GM13976 (cell line): ENCODE data around the gene SEC14L1.

Experiments
- DNase-seq: peaks from one replicate; pipeline ENCODE4 v3.0.0; 2012; ENCODE audit warnings: low spot score
- in situ Hi-C: fragments of 300-500 bp; cut with MboI; formaldehyde crosslinking; loops from one replicate; pipeline ENCODE4 v1.12.0; 2022; ENCODE audit warnings: low sequenced_read_pairs, mixed read lengths, inconsistent platforms; ENCODE audit not compliant: unreplicated experiment
- TF ChIP-seq, protein P1 (sequence below): IDR thresholded peaks from 2 replicates; pipeline ENCODE4 v1.5.1; 2012; ENCODE audit warnings: borderline replicate concordance, mild to moderate bottlenecking; ENCODE audit not compliant: insufficient read depth; ENCODE audit errors: extremely low read depth, missing control alignments, control extremely low read depth

Gene SEC14L1

DNA sequence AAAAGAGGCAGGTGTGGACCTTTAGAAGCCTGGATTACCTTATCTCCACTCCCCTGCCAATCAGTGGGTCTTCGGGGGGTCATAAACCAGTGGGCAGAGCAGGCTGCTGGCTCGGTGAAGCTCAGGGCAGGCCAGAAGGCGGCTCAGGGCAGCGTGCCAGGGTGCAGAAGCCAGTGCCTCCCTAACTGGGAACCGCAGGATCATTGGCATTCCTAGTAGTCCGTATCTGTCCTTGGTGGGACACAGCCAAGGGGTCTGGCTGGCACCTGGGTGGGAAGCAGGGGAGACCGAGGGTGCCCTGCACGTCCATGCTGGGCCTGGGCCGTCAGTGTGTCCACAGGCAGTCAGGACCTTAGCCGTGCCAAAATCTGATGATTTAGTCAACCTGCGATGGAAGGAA, 76.8 kb downstream of the SEC14L1 start:
- no peak for DNase-seq
- TF ChIP-seq, protein P1, sequence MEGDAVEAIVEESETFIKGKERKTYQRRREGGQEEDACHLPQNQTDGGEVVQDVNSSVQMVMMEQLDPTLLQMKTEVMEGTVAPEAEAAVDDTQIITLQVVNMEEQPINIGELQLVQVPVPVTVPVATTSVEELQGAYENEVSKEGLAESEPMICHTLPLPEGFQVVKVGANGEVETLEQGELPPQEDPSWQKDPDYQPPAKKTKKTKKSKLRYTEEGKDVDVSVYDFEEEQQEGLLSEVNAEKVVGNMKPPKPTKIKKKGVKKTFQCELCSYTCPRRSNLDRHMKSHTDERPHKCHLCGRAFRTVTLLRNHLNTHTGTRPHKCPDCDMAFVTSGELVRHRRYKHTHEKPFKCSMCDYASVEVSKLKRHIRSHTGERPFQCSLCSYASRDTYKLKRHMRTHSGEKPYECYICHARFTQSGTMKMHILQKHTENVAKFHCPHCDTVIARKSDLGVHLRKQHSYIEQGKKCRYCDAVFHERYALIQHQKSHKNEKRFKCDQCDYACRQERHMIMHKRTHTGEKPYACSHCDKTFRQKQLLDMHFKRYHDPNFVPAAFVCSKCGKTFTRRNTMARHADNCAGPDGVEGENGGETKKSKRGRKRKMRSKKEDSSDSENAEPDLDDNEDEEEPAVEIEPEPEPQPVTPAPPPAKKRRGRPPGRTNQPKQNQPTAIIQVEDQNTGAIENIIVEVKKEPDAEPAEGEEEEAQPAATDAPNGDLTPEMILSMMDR, result no peak
- in situ Hi-C loops, result no loop called here

DNA sequence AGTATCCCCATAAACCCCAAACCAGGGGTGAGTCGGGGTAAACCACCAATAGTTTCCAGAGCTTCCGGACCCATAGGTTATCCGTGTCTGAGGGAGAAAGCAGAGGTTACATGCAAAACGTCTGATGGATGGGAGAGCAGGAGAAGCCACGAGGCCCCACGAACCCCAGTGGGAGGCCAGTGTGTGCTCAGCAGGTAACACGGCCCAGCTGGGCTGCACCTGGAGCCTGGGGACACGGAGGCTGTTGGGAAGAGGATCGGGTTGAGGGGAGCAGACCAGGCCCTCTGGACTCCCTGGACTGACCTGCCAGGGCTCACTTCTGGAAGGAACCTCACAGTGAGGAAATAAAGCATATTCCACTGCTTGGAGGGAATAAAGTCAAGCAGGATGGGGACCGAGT, 78.1 kb downstream of the SEC14L1 start:
- no peak for DNase-seq
- in situ Hi-C loops, result no loop called here
- TF ChIP-seq, protein P1, result no peak

DNA sequence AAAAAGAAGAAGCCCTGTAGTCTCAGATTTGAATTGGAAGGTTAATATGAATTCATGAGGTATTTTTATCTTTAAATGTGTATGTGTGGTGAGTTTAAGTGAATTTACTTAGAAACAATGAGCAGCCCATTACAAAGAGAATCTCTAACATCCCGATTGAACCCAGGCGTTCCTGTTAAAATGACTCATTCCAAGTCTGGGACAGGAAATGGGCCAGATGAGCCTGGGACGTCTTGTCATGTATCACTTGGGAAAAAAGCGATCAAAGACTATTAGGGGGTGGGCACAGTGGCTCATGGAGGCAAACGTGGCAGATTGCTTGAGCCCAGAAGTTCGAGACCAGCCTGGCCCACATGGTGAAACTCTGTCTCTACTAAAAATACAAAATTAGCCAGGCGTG, 81.6 kb downstream of the SEC14L1 start:
- in situ Hi-C loops, result no loop called here
- TF ChIP-seq, protein P1, result no peak
- DNase-seq, result no peak

DNA sequence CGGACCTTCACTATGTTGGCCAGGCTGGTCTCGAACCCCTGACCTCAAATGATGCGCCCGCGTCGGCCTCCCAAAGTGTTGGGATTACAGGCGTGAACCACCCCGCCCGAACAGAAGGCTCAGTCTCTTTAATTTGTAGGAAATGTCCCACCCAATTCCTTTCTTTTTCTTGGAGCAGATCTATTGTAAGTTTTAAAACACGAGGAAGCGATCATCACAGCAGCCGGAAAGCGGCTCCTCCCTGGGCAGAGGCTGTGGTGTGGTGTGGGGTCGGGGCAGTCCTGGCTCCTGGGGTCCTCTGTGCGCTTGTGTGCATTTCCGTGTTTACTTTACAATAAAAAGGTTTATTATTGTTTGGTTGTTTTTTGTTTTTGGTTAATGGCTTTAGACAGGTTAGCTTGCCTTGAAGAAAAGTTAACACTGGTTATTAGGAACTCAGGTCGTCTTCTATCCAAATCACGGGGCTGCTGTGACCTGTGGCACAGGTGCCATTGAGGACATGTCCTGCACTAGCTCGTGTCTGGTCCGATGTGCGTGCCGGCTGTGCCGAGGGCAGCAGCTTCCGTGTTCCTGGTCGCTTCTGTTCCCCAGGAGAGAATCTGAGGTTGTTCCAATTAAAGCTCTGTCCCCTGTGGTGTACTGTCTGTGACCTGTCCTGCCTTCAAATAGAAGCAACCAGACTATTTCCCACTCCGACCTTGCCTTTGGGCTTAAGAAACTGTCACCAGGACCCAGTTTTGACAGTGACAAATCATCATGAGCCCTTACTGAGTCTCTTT, 83.1 kb downstream of the SEC14L1 start:
- TF ChIP-seq, protein P1, result no peak
- in situ Hi-C loops, result no loop called here

DNA sequence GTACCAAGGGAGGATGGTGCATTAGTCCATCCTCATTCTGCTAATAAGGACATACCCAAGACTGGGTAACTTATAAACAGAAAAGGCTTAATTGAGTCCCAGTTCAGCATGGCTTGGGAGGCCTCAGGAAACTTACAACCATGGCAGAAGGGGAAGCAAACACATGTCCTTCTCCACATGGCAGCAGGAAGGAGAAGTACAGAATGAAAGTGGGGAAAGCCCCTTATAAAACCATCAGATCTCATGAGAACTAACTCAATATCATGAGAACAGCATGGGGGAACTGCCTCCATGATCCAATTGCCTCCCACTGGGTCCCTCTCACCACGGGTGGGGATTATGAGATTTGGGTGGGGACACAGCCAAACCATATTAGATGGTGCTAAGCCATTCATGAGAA, 84.5 kb downstream of the SEC14L1 start:
- DNase-seq, result no peak
- TF ChIP-seq, protein P1, result no peak
- in situ Hi-C loops, result no loop called here

More for the DNA sequence above, 83.1 kb downstream of the SEC14L1 start:
- DNase-seq, result no peak

DNA sequence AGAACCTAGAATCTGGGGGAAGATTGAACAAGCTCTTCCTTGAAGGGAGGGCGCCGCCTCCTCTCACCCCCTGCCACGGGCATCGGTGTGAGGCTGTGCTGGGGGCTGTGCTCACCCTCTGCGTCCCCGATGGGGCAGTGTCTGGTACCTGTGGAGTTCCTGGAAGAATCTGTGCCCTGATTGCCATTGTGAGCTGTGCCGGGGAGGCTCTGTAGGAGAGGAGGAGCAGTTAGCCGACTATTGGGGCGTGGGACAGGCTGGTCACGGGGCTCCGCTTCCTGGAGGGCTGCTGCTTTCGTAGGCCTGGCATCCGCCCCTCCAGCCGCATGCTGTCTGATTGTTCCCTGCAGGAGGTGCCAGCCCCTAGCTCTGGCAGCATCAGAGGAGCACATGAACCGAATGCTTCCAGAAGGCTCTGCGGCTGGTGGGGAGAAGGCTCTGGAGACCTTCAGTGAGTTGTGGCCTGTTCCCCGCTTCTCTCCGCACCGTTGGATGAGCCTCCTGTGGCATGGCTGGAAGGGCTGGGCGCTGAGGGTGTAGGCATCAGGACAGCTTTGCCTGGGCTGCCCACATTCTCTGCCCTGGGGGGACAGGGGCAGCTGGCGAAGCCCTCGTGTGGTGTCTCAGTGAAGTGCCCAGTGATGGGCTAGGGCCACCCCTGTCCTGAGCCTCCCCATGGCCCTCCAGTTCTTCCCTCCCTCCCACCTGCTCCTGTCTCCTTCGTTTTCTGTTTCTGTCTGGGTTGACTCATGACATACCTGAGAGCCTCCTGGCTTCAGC, 86.9 kb downstream of the SEC14L1 start:
- TF ChIP-seq, protein P1, result no peak
- no peak for DNase-seq
- in situ Hi-C loops, result no loop called here
